H1 (cell line): Measurements from ENCODE around the gene LRCH3. TPM values are rescaled to one million over a fixed set of nuclear protein-coding genes. Genes with fewer than 3 reads are reported as not detected.

ENCODE experiments used
- CTCF ChIA-PET: fragments of 300-600 bp; sonication (Branson Sonifier 250); formaldehyde crosslinking; loops from one replicate; lab custom pipeline; 2021; ENCODE audit not compliant: partially characterized antibody; lab: Charles Lee
- POLR2A ChIA-PET: fragments of 300-600 bp; sonication (Branson Sonifier 250); formaldehyde crosslinking; loops from one replicate; lab custom pipeline; 2021; ENCODE audit warnings: inconsistent platforms; ENCODE audit not compliant: partially characterized antibody; lab: Charles Lee
- DNase-seq, 2 experiments: peaks; one replicate each; pipeline versions ENCODE4 v3.0.0 to v3.0.0-alpha.2; 2010 to 2022; ENCODE audit warnings: low spot score in 2 of 2, low read depth in 1 of 2, mixed read lengths in 1 of 2
- FAIRE-seq: peaks from 2 replicates; lab custom pipeline; 2011; peaks lifted over from hg19 to GRCh38; lab: Jason Lieb, UNC
- H2AFZ ChIP-seq: 2 replicates; pipeline ENCODE4 v1.8.1; 2012; ENCODE audit warnings: low read length, inconsistent platforms
- H2AK5ac ChIP-seq: 2 replicates; pipeline ENCODE4 v1.6.1; 2013; ENCODE audit warnings: low read depth, low read length
- H2BK120ac ChIP-seq: replicated peaks from 2 replicates; pipeline ENCODE3; 2013; ENCODE audit warnings: low read depth, low read length, inconsistent platforms
- H2BK12ac ChIP-seq: 2 replicates; pipeline ENCODE4 v1.6.1; 2013; ENCODE audit warnings: low read depth, low read length
- H2BK15ac ChIP-seq: 2 replicates; pipeline ENCODE4 v1.6.1; 2013; ENCODE audit warnings: low read length
- H2BK20ac ChIP-seq: 2 replicates; pipeline ENCODE4 v1.6.1; 2013; ENCODE audit warnings: low read length
- H2BK5ac ChIP-seq: 2 replicates; pipeline ENCODE4 v1.6.1; 2013; ENCODE audit warnings: low read depth, low read length
- H3K14ac ChIP-seq: 2 replicates; pipeline ENCODE4 v1.6.1; 2013; ENCODE audit warnings: inconsistent platforms; ENCODE audit not compliant: insufficient read length
- H3K18ac ChIP-seq: 2 replicates; pipeline ENCODE4 v1.6.1; 2013; ENCODE audit warnings: low read length; ENCODE audit errors: extremely low read depth
- H3K23ac ChIP-seq: 2 replicates; pipeline ENCODE4 v1.6.1; 2013; ENCODE audit warnings: inconsistent platforms; ENCODE audit not compliant: insufficient read length
- H3K23me2 ChIP-seq: 2 replicates; pipeline ENCODE4 v1.6.1; 2013; ENCODE audit warnings: low read depth, low read length
- H3K27ac ChIP-seq: 2 replicates; pipeline ENCODE4 v1.6.1; 2011; ENCODE audit warnings: low read depth, low read length, inconsistent platforms
- H3K27me3 ChIP-seq, 4 experiments: replicated peaks in 1 of 4; 1 replicate in 1 of 4; 2 replicates in 3 of 4; pipeline versions ENCODE4 v1.6.1 to v1.8.1; 2011 to 2013; ENCODE audit warnings: low read length in 3 of 4, mild to moderate bottlenecking in 3 of 4, inconsistent platforms in 2 of 4, mixed read lengths in 2 of 4, moderate library complexity in 1 of 4; ENCODE audit not compliant: control insufficient read depth in 3 of 4, insufficient read depth in 3 of 4; ENCODE audit errors: extremely low read depth in 1 of 4
- H3K36me3 ChIP-seq, 4 experiments: 2 replicates each; pipeline versions ENCODE4 v1.6.1 to v1.8.1; 2011 to 2013; ENCODE audit warnings: mild to moderate bottlenecking in 4 of 4, low read length in 3 of 4, moderate library complexity in 2 of 4, control low read depth in 1 of 4, inconsistent platforms in 1 of 4; ENCODE audit not compliant: insufficient read depth in 4 of 4, control insufficient read depth in 2 of 4
- H3K4ac ChIP-seq: replicated peaks from 2 replicates; pipeline ENCODE3; 2013; ENCODE audit warnings: low read length, low read depth, mixed read lengths, inconsistent platforms; ENCODE audit not compliant: insufficient read length
- H3K4me1 ChIP-seq, 4 experiments: replicated peaks in 1 of 4; 1 replicate in 1 of 4; 2 replicates in 3 of 4; pipeline versions ENCODE4 v1.6.1 to v1.8.1; 2011 to 2013; ENCODE audit warnings: low read length in 3 of 4, inconsistent platforms in 2 of 4, mixed read lengths in 1 of 4; ENCODE audit not compliant: insufficient read depth in 4 of 4, control insufficient read depth in 3 of 4
- H3K4me2 ChIP-seq, 2 experiments: 2 replicates each; pipeline versions ENCODE4 v1.6.1 to v1.8.1; 2011 to 2013; ENCODE audit warnings: low read depth in 2 of 2, low read length in 2 of 2, control low read depth in 1 of 2, inconsistent platforms in 1 of 2, mild to moderate bottlenecking in 1 of 2; ENCODE audit not compliant: insufficient read depth in 1 of 2
- H3K4me3 ChIP-seq, 4 experiments: fragments of 200-600, 300-600 bp in 1 of 4; sonication (generic), shearing (Covaris generic), sonication (Bioruptor Twin) in 1 of 4; 2 replicates each; pipeline versions ENCODE4 v1.5.1 to v1.8.1; 2011 to 2016; ENCODE audit warnings: low read length in 4 of 4, low read depth in 3 of 4, control low read depth in 2 of 4, inconsistent platforms in 2 of 4, mild to moderate bottlenecking in 2 of 4, mixed read lengths in 1 of 4, moderate library complexity in 1 of 4; ENCODE audit not compliant: insufficient read depth in 2 of 4; ENCODE audit errors: extremely low read depth in 1 of 4
- H3K56ac ChIP-seq: replicated peaks from 2 replicates; pipeline ENCODE3; 2013; ENCODE audit warnings: low read depth, mild to moderate bottlenecking, mixed read lengths, low read length, inconsistent platforms; ENCODE audit not compliant: insufficient read length
- H3K79me1 ChIP-seq: 2 replicates; pipeline ENCODE4 v1.6.1; 2013; ENCODE audit warnings: low read depth, low read length, control low read depth
- H3K79me2 ChIP-seq, 2 experiments: 2 replicates each; pipeline versions ENCODE4 v1.6.1 to v1.8.1; 2012 to 2013; ENCODE audit warnings: low read length in 2 of 2, mild to moderate bottlenecking in 2 of 2, inconsistent platforms in 1 of 2; ENCODE audit not compliant: insufficient read depth in 2 of 2, control insufficient read depth in 1 of 2
- H3K9ac ChIP-seq, 4 experiments: replicated peaks in 1 of 4; 1 replicate in 1 of 4; 2 replicates in 3 of 4; pipeline versions ENCODE4 v1.6.1 to v1.8.1; 2011 to 2013; ENCODE audit warnings: low read depth in 3 of 4, low read length in 3 of 4, control low read depth in 2 of 4, mild to moderate bottlenecking in 2 of 4, moderate library complexity in 2 of 4, inconsistent platforms in 1 of 4; ENCODE audit errors: extremely low read depth in 1 of 4
- H3K9me3 ChIP-seq, 2 experiments: 2 replicates each; pipeline versions ENCODE4 v1.6.1 to v1.8.1; 2012 to 2013; ENCODE audit warnings: mild to moderate bottlenecking in 2 of 2, moderate library complexity in 2 of 2, control low read depth in 1 of 2, inconsistent platforms in 1 of 2, low read depth in 1 of 2, low read length in 1 of 2, mixed read lengths in 1 of 2; ENCODE audit not compliant: insufficient read depth in 2 of 2
- H4K20me1 ChIP-seq, 2 experiments: replicated peaks in 1 of 2; 2 replicates each; pipeline versions ENCODE3 to v1.8.1; 2011 to 2013; ENCODE audit warnings: inconsistent platforms in 2 of 2, low read length in 2 of 2, mild to moderate bottlenecking in 1 of 2; ENCODE audit not compliant: insufficient read depth in 2 of 2, control insufficient read depth in 1 of 2
- H4K5ac ChIP-seq: 2 replicates; pipeline ENCODE4 v1.6.1; 2013; ENCODE audit warnings: low read length, low read depth, mixed read lengths, inconsistent platforms; ENCODE audit not compliant: insufficient read length
- H4K8ac ChIP-seq: 2 replicates; pipeline ENCODE4 v1.8.0; 2013; ENCODE audit warnings: mild to moderate bottlenecking, moderate library complexity, low read length, inconsistent platforms; ENCODE audit not compliant: insufficient read depth; ENCODE audit errors: extremely low read depth
- H4K91ac ChIP-seq: replicated peaks from 2 replicates; pipeline ENCODE3; 2013; ENCODE audit warnings: low read length, mixed read lengths, inconsistent platforms; ENCODE audit not compliant: insufficient read length
- ASH2L ChIP-seq: fragments of 200-600, 300-600 bp; sonication (generic); IDR thresholded peaks from one replicate; pipeline ENCODE4 v1.7.1; 2017; ENCODE audit warnings: low read length
- BRCA1 ChIP-seq: IDR thresholded peaks from 2 replicates; pipeline ENCODE4 v1.6.1; 2012; ENCODE audit warnings: low read depth, low read length, improper control_type of control experiment
- CHD2 ChIP-seq: IDR thresholded peaks from 2 replicates; pipeline ENCODE4 v1.6.1; 2012; ENCODE audit warnings: low read length, improper control_type of control experiment
- GTF2F1 ChIP-seq: IDR thresholded peaks from 2 replicates; pipeline ENCODE4 v1.6.1; 2012; ENCODE audit warnings: low read depth, low read length, improper control_type of control experiment, borderline replicate concordance
- KDM4A ChIP-seq: IDR thresholded peaks from one replicate; pipeline ENCODE4 v1.7.1; 2012; ENCODE audit warnings: low read depth, mild to moderate bottlenecking, moderate library complexity, low read length, inconsistent platforms; ENCODE audit not compliant: severe bottlenecking
- MAFK ChIP-seq: IDR thresholded peaks from 2 replicates; pipeline ENCODE4 v1.6.1; 2012; ENCODE audit warnings: low read depth, mild to moderate bottlenecking, improper control_type of control experiment, low read length
- MAX ChIP-seq: IDR thresholded peaks from 2 replicates; pipeline ENCODE4 v1.6.1; 2012; ENCODE audit warnings: inconsistent platforms
- POLR2A ChIP-seq, 2 experiments: IDR thresholded peaks; 1 replicate in 1 of 2; 2 replicates in 1 of 2; pipeline ENCODE4 v1.6.1; 2011; ENCODE audit warnings: low read depth in 2 of 2, low read length in 2 of 2, mild to moderate bottlenecking in 2 of 2; ENCODE audit errors: control extremely low read depth in 1 of 2
- POLR2AphosphoS5 ChIP-seq: IDR thresholded peaks from 2 replicates; pipeline ENCODE4 v1.6.1; 2011; ENCODE audit warnings: low read depth, low read length
- RFX5 ChIP-seq: IDR thresholded peaks from 2 replicates; pipeline ENCODE4 v1.6.1; 2011; ENCODE audit warnings: low read depth, low read length, improper control_type of control experiment, borderline replicate concordance
- RNF2 ChIP-seq: fragments of 200-900, 300-1000 bp; sonication (generic); IDR thresholded peaks from 2 replicates; pipeline ENCODE4 v1.7.1; 2016; ENCODE audit warnings: borderline replicate concordance, low read depth, mild to moderate bottlenecking, antibody characterized with exemption, low read length; ENCODE audit not compliant: poor library complexity, severe bottlenecking; ENCODE audit errors: missing control alignments
- WGBS, 2 experiments: shearing (Covaris generic) in 1 of 2; methylation state at CpG; one replicate each; pipeline versions ENCODE4 v1.1.6 to v1.1.7; 2013 to 2015; ENCODE audit warnings: low lambda C conversion rate in 2 of 2, mixed read lengths in 2 of 2, inconsistent platforms in 1 of 2, low coverage in 1 of 2, missing lambda C conversion rate in 1 of 2; ENCODE audit not compliant: insufficient replicate concordance in 2 of 2, insufficient coverage in 1 of 2, insufficient read length in 1 of 2; ENCODE audit errors: extremely low coverage in 1 of 2, missing lambda C conversion rate in 1 of 2; 5-methylcytosine and 5-hydroxymethylcytosine counted together
- polyA plus RNA-seq, 7 experiments: library from polyadenylated mRNA; depleted of rRNA in 3 of 7; stranded (reverse) in 5 of 7; unstranded in 2 of 7; fragments of >200 nt in 5 of 7; fragments of 200-250 nt in 2 of 7; gene quantifications; 1 replicate in 5 of 7; 2 replicates in 1 of 7; 4 replicates in 1 of 7; pipeline versions ENCODE4 v1.2.1 to v1.2.3, GENCODE V29; 2011 to 2013; ENCODE audit warnings: missing spikeins in 2 of 7, mixed read lengths in 2 of 7
- total RNA-seq: library from RNA; stranded (reverse); fragmentation: NEBNext Ultra II Directional; extraction: Animal tissue kit (Norgen Biotek cat#: 25700); gene quantifications from 2 replicates; pipeline ENCODE4 v1.2.1, GENCODE V29; 2021
- TF ChIP-seq, protein P1 (sequence below), 3 experiments: IDR thresholded peaks; 1 replicate in 2 of 3; 2 replicates in 1 of 3; pipeline versions ENCODE4 v1.5.1 to v1.6.1; 2011; ENCODE audit warnings: low read length in 3 of 3, mild to moderate bottlenecking in 3 of 3, inconsistent platforms in 2 of 3, low read depth in 1 of 3, moderate library complexity in 1 of 3; ENCODE audit not compliant: insufficient read depth in 1 of 3; ENCODE audit errors: control extremely low read depth in 1 of 3

The LRCH3 gene
- total and polyA plus RNA-seq, 2 of the 8 experiments (the other 6 are each of a cell fraction or from before 2014, with no cell fraction given), result 58.4 to 66.0 TPM

- Histone ChIP-seq H2AFZ (no peak overlapping the region), H3K18ac (no peak overlapping the region), H4K5ac (no peak overlapping the region), H4K20me1 (no peaks in the 10 kb centered on the region), H3K4me2 (no peak overlapping the region), H4K8ac (no peak overlapping the region), H3K4me3 (no peak overlapping the region), H2BK5ac (no peak overlapping the region), H3K9ac (no peak overlapping the region), H3K56ac (no peak overlapping the region), H2BK12ac (no peak overlapping the region), H3K36me3 (peaks cover 10 to 50% (median 25%) of the 10 kb centered on the region in 4 experiments), H3K23ac (no peak overlapping the region), H4K91ac (no peak overlapping the region), H2AK5ac (no peak overlapping the region), H3K79me2 (no peaks in the 10 kb centered on the region), H3K27ac (no peak overlapping the region), H2BK120ac (no peak overlapping the region), H3K14ac (no peak overlapping the region), H3K4me1 (no peaks in the 10 kb centered on the region), H3K27me3 (no peaks in the 10 kb centered on the region), H2BK15ac (no peak overlapping the region), H3K4ac (no peak overlapping the region), H3K23me2 (no peaks in the 10 kb centered on the region; the same call in 1 of the 2 replicates), H3K9me3 (no peaks in the 10 kb centered on the region), H2BK20ac (no peak overlapping the region), H3K79me1 (no peaks in the 10 kb centered on the region)
- ChIA-PET POLR2A (interaction anchor here (0.6 to 1.3 kb wide), 4 partner anchors 12 to 49 kb away, joined by 3 to 4 read pairs (median 3); no protein-coding TSS in a partner anchor), CTCF (interaction anchor here (1.2 kb wide), 1 partner anchor 10 kb away, joined by 3 read pairs; no protein-coding TSS in a partner anchor)
- FAIRE-seq (no peak), DNase-seq (no peak)
- WGBS, 2 experiments, result 90% methylated on average over 5 of the region's 5 CpGs; no CpG with 5 or more reads in 1 of the 2 experiments
- no peak for TF ChIP-seq BRCA1
- TF ChIP-seq ASH2L, result no peak
- TF ChIP-seq, protein P1, sequence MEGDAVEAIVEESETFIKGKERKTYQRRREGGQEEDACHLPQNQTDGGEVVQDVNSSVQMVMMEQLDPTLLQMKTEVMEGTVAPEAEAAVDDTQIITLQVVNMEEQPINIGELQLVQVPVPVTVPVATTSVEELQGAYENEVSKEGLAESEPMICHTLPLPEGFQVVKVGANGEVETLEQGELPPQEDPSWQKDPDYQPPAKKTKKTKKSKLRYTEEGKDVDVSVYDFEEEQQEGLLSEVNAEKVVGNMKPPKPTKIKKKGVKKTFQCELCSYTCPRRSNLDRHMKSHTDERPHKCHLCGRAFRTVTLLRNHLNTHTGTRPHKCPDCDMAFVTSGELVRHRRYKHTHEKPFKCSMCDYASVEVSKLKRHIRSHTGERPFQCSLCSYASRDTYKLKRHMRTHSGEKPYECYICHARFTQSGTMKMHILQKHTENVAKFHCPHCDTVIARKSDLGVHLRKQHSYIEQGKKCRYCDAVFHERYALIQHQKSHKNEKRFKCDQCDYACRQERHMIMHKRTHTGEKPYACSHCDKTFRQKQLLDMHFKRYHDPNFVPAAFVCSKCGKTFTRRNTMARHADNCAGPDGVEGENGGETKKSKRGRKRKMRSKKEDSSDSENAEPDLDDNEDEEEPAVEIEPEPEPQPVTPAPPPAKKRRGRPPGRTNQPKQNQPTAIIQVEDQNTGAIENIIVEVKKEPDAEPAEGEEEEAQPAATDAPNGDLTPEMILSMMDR (IDR thresholded peaks at IDR 0.05; ENCODE audit: control extremely low read depth in 1 of 3, insufficient read depth in 1 of 3, low read depth in 1 of 3, low read length in 3 of 3), result no peak
- TF ChIP-seq RNF2, result no peak
- no peak for TF ChIP-seq MAFK
- TF ChIP-seq CHD2, result no peak
- no peak for TF ChIP-seq MAX
- TF ChIP-seq POLR2AphosphoS5, result no peak
- TF ChIP-seq KDM4A, result no peak
- TF ChIP-seq RFX5, result no peak
- no peak for TF ChIP-seq POLR2A (IDR thresholded peaks at IDR 0.05; ENCODE audit: control extremely low read depth in 1 of 2, low read depth in 2 of 2, low read length in 2 of 2)
- no peak for TF ChIP-seq GTF2F1
Measured at GRCh38 chr3:197841789-197842188, 50.7 kb downstream of the LRCH3 start.
